ENCODE results near the gene TMEM139. TPM values are rescaled to one million over a fixed set of nuclear protein-coding genes. Genes with fewer than 3 reads are reported as not detected.

Gene TMEM139
- total RNA-seq, 1 experiment from 2014 or later = 1.5 TPM

- no peak overlapping the region for H3K27ac Mint-ChIP-seq
- POLR2A ChIA-PET = no interaction called here
- TF ChIP-seq CBFB (CRISPR knock-in tag; IDR thresholded peaks at IDR 0.05; ENCODE audit: low read depth) = no peak
- no peak for TF ChIP-seq GTF2I (CRISPR knock-in tag; conservative IDR thresholded peaks at IDR 0.05)
- TF ChIP-seq, protein P1, sequence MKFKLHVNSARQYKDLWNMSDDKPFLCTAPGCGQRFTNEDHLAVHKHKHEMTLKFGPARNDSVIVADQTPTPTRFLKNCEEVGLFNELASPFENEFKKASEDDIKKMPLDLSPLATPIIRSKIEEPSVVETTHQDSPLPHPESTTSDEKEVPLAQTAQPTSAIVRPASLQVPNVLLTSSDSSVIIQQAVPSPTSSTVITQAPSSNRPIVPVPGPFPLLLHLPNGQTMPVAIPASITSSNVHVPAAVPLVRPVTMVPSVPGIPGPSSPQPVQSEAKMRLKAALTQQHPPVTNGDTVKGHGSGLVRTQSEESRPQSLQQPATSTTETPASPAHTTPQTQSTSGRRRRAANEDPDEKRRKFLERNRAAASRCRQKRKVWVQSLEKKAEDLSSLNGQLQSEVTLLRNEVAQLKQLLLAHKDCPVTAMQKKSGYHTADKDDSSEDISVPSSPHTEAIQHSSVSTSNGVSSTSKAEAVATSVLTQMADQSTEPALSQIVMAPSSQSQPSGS (CRISPR knock-in tag; IDR thresholded peaks at IDR 0.05; ENCODE audit: borderline replicate concordance, low read depth) = no peak
- TF ChIP-seq TEAD4 (CRISPR knock-in tag; IDR thresholded peaks at IDR 0.05) = no peak
- no peak for TF ChIP-seq MAX (CRISPR knock-in tag; IDR thresholded peaks at IDR 0.05)
- TF ChIP-seq JAZF1 (CRISPR knock-in tag; IDR thresholded peaks at IDR 0.05) = no peak
- no peak for TF ChIP-seq ZNF423 (CRISPR knock-in tag; IDR thresholded peaks at IDR 0.05)
- TF ChIP-seq NR1H2 (CRISPR knock-in tag; IDR thresholded peaks at IDR 0.05) = no peak
- no peak for TF ChIP-seq ZNF219 (CRISPR knock-in tag; IDR thresholded peaks at IDR 0.05; ENCODE audit: borderline replicate concordance)
- TF ChIP-seq ERG (CRISPR knock-in tag; IDR thresholded peaks at IDR 0.05) = no peak
- no peak for TF ChIP-seq CTCF (IDR thresholded peaks at IDR 0.05)
- TF ChIP-seq MYBL2 (CRISPR knock-in tag; IDR thresholded peaks at IDR 0.05) = no peak
- TF ChIP-seq ZNF425 (CRISPR knock-in tag; conservative IDR thresholded peaks at IDR 0.05) = no peak
- no peak for TF ChIP-seq ELF4 (CRISPR knock-in tag; IDR thresholded peaks at IDR 0.05; ENCODE audit: low read depth)
- no peak for TF ChIP-seq ZNF416 (CRISPR knock-in tag; IDR thresholded peaks at IDR 0.05)
- TF ChIP-seq, protein P2, sequence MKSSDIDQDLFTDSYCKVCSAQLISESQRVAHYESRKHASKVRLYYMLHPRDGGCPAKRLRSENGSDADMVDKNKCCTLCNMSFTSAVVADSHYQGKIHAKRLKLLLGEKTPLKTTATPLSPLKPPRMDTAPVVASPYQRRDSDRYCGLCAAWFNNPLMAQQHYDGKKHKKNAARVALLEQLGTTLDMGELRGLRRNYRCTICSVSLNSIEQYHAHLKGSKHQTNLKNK (CRISPR knock-in tag; IDR thresholded peaks at IDR 0.05) = no peak
- TF ChIP-seq SP1 (CRISPR knock-in tag; conservative IDR thresholded peaks at IDR 0.05) = no peak
- no peak for TF ChIP-seq TP53 (CRISPR knock-in tag; IDR thresholded peaks at IDR 0.05)
Observed at GRCh38 chr7:143237366-143237765, 47.4 kb upstream of the TMEM139 start.

GRCh38 chr7:143238289-143238980 is 46.3 kb upstream of the TMEM139 start:
- H3K9me3 Mint-ChIP-seq = peaks cover 23% of the 10 kb centered on the region
- peaks cover 9% of the 10 kb centered on the region; the same call in 1 of the 2 replicates for H3K36me3 Mint-ChIP-seq
- ChIA-PET CTCF (no interaction called here), POLR2A (no interaction called here)
- DNase-seq (ENCODE audit: low spot score) = no peak
- peaks cover 29% of the 10 kb centered on the region for H3K27me3 Mint-ChIP-seq (ENCODE audit: low read depth)
- no peak for ATAC-seq
- H3K4me3 Mint-ChIP-seq = no peak overlapping the region
- H3K27ac Mint-ChIP-seq = no peak overlapping the region
- H3K4me1 Mint-ChIP-seq = no peaks in the 10 kb centered on the region
- TF ChIP-seq FOXK1 (CRISPR knock-in tag; IDR thresholded peaks at IDR 0.05) (no peak), FOXJ3 (CRISPR knock-in tag; IDR thresholded peaks at IDR 0.05; ENCODE audit: borderline replicate concordance) (no peak), USF1 (CRISPR knock-in tag; IDR thresholded peaks at IDR 0.05) (no peak), ZNF121 (CRISPR knock-in tag; IDR thresholded peaks at IDR 0.05) (no peak), ATF6 (CRISPR knock-in tag; IDR thresholded peaks at IDR 0.05) (no peak), RORB (CRISPR knock-in tag; IDR thresholded peaks at IDR 0.05) (no peak), CDX4 (CRISPR knock-in tag; IDR thresholded peaks at IDR 0.05; ENCODE audit: borderline replicate concordance) (no peak)
- TF ChIP-seq, protein P2 (CRISPR knock-in tag; IDR thresholded peaks at IDR 0.05) = no peak

More at GRCh38 chr7:143237366-143237765, 47.4 kb upstream of the TMEM139 start:
- peaks cover 23% of the 10 kb centered on the region for H3K9me3 Mint-ChIP-seq
- peaks cover 40% of the 10 kb centered on the region for H3K27me3 Mint-ChIP-seq (ENCODE audit: low read depth)
- no peaks in the 10 kb centered on the region for H3K4me1 Mint-ChIP-seq
- CTCF ChIA-PET = no interaction called here
- H3K36me3 Mint-ChIP-seq = peaks cover 9% of the 10 kb centered on the region; the same call in 1 of the 2 replicates
- no peak for DNase-seq (ENCODE audit: low spot score)
- H3K4me3 Mint-ChIP-seq = no peak overlapping the region
- no peak for ATAC-seq
